BLaER1 treated with 17β-estradiol and CSF1 and Interleukin-3, amounts not matched to agents 10 nM and 100 nM (cell line): Measurements from ENCODE around the gene SCAPER.

Experiments
- H3K27ac ChIP-seq, 11 experiments: shearing (Covaris generic); formaldehyde crosslinking; 2 replicates each; pipeline ENCODE4 v1.8.1; 2022
- H3K27me3 ChIP-seq, 11 experiments: shearing (Covaris generic); formaldehyde crosslinking; 2 replicates each; pipeline ENCODE4 v1.8.1; 2022
- H3K36me3 ChIP-seq, 11 experiments: shearing (Covaris generic); formaldehyde crosslinking; 2 replicates each; pipeline ENCODE4 v1.8.1; 2022
- H3K4me1 ChIP-seq, 10 experiments: shearing (Covaris generic); formaldehyde crosslinking; 2 replicates each; pipeline ENCODE4 v1.8.1; 2022
- H3K4me2 ChIP-seq, 11 experiments: shearing (Covaris generic); formaldehyde crosslinking; 2 replicates each; pipeline ENCODE4 v1.8.1; 2022
- H3K4me3 ChIP-seq, 10 experiments: shearing (Covaris generic); formaldehyde crosslinking; 2 replicates each; pipeline ENCODE4 v1.8.1; 2022
- H3K9ac ChIP-seq, 11 experiments: shearing (Covaris generic); formaldehyde crosslinking; 2 replicates each; pipeline ENCODE4 v1.8.1; 2022
- H3K9me3 ChIP-seq, 11 experiments: shearing (Covaris generic); formaldehyde crosslinking; replicated peaks in 1 of 11; 2 replicates each; pipeline ENCODE4 v1.8.1; 2022
- H4K20me1 ChIP-seq, 11 experiments: shearing (Covaris generic); formaldehyde crosslinking; 2 replicates each; pipeline ENCODE4 v1.8.1; 2022
- Cebpa-rat ChIP-seq, 11 experiments: shearing (Covaris generic); IDR thresholded peaks; 2 replicates each; pipeline ENCODE4 v1.8.1; 2022

SCAPER gene

GRCh38 chr15:76905013-76905839 lies at the start of gene SCAPER:
SCAPER (minus strand) TSS chr15:76905340; CDS start chr15:76883817, 21,523 bp downstream.
- H3K4me1 ChIP-seq: peaks cover 29 to 35% (median 32%) of the 10 kb centered on the region in 10 experiments
- H3K27ac ChIP-seq: peak within 1 kb of the TSS; percentile 77 to 87 (median 82)
- H3K9ac ChIP-seq: peak within 1 kb of the TSS; percentile 79 to 92 (median 86)
- peaks cover 0 to 4% (median 0%) of the 10 kb centered on the region in 11 experiments; a peak in 2 of 22 replicates for H3K9me3 ChIP-seq
- H3K4me3 ChIP-seq: peak within 1 kb of the TSS; percentile 73 to 91 (median 85)
- no peak for TF ChIP-seq Cebpa-rat (IDR thresholded peaks at IDR 0.05)
- H3K27me3 ChIP-seq: no peaks in the 10 kb centered on the region
- H3K4me2 ChIP-seq: peak within 1 kb of the TSS; percentile 95 to 100 (median 98)
- no peaks in the 10 kb centered on the region for H3K36me3 ChIP-seq
- H4K20me1 ChIP-seq: no peaks in the 10 kb centered on the region

GRCh38 chr15:76954744-76955143 lies 49.6 kb upstream of the SCAPER start:
- Histone ChIP-seq H3K36me3 (peaks cover 12 to 23% (median 17%) of the 10 kb centered on the region in 11 experiments; a peak in 19 of 22 replicates), H3K27ac (no peak overlapping the region), H3K9ac (no peak overlapping the region), H3K4me1 (peaks cover 0 to 7% (median 2%) of the 10 kb centered on the region in 10 experiments; a peak in 4 of 20 replicates), H4K20me1 (no peaks in the 10 kb centered on the region), H3K27me3 (no peaks in the 10 kb centered on the region), H3K4me2 (no peak overlapping the region), H3K9me3 (no peaks in the 10 kb centered on the region), H3K4me3 (no peak overlapping the region)
- no peak for TF ChIP-seq Cebpa-rat (IDR thresholded peaks at IDR 0.05)

- no peak overlapping the region for H3K27ac ChIP-seq
- H3K36me3 ChIP-seq: peaks cover 19 to 32% (median 23%) of the 10 kb centered on the region in 11 experiments; a peak in 20 of 22 replicates
- no peaks in the 10 kb centered on the region for H3K27me3 ChIP-seq
- H4K20me1 ChIP-seq: no peaks in the 10 kb centered on the region
- H3K4me3 ChIP-seq: no peak overlapping the region
- H3K4me1 ChIP-seq: peaks cover 0 to 7% (median 2%) of the 10 kb centered on the region in 10 experiments; a peak in 4 of 20 replicates
- no peak overlapping the region for H3K9ac ChIP-seq
- H3K4me2 ChIP-seq: no peak overlapping the region
- H3K9me3 ChIP-seq: no peaks in the 10 kb centered on the region
- no peak for TF ChIP-seq Cebpa-rat (IDR thresholded peaks at IDR 0.05)
Measured at GRCh38 chr15:76953913-76954312, 48.8 kb upstream of the SCAPER start.

GRCh38 chr15:76951220-76951619 lies 46.1 kb upstream of the SCAPER start:
- 0 out of 22 replicates have a peak overlapping the region, but pooled peaks of 1 of the 11 experiments have one; percentile 19 for H3K4me2 ChIP-seq

GRCh38 chr15:76947454-76947853 lies 42.3 kb upstream of the SCAPER start:
- no peak overlapping the region for H3K4me2 ChIP-seq
- H3K27ac ChIP-seq: no peak overlapping the region
- H3K36me3 ChIP-seq: peaks cover 65 to 96% (median 80%) of the 10 kb centered on the region in 11 experiments

More at GRCh38 chr15:76951220-76951619, 46.1 kb upstream of the SCAPER start:
- Histone ChIP-seq H3K27me3 (no peaks in the 10 kb centered on the region), H4K20me1 (peaks cover 0 to under 1% (median 0%) of the 10 kb centered on the region in 11 experiments; a peak in 1 of 22 replicates), H3K4me3 (no peak overlapping the region), H3K36me3 (peaks cover 40 to 59% (median 47%) of the 10 kb centered on the region in 11 experiments; a peak in 21 of 22 replicates), H3K4me1 (peaks cover 0 to 19% (median 4%) of the 10 kb centered on the region in 10 experiments; a peak in 5 of 20 replicates), H3K9me3 (no peaks in the 10 kb centered on the region), H3K9ac (0 out of 22 replicates have a peak overlapping the region, but pooled peaks of 1 of the 11 experiments have one; percentile 20), H3K27ac (no peak overlapping the region)
- TF ChIP-seq Cebpa-rat (IDR thresholded peaks at IDR 0.05): no peak

GRCh38 chr15:76945494-76946093 lies 40.5 kb upstream of the SCAPER start:
- Histone ChIP-seq H3K27ac (no peak overlapping the region), H3K9ac (no peak overlapping the region), H3K4me3 (no peak overlapping the region), H3K4me2 (no peak overlapping the region), H3K9me3 (peaks cover 0 to 5% (median 0%) of the 10 kb centered on the region in 11 experiments; a peak in 1 of 22 replicates), H4K20me1 (peaks cover 0 to 6% (median 0%) of the 10 kb centered on the region in 11 experiments; a peak in 1 of 22 replicates), H3K27me3 (no peaks in the 10 kb centered on the region), H3K36me3 (peaks cover 57 to 85% (median 74%) of the 10 kb centered on the region in 11 experiments), H3K4me1 (peaks cover 0 to 13% (median 5%) of the 10 kb centered on the region in 10 experiments; a peak in 5 of 20 replicates)
- TF ChIP-seq Cebpa-rat (IDR thresholded peaks at IDR 0.05): no peak

More at GRCh38 chr15:76947454-76947853, 42.3 kb upstream of the SCAPER start:
- H3K4me3 ChIP-seq: no peak overlapping the region
- peaks cover 0 to 19% (median 5%) of the 10 kb centered on the region in 10 experiments; a peak in 7 of 20 replicates for H3K4me1 ChIP-seq
- H3K9ac ChIP-seq: no peak overlapping the region
- TF ChIP-seq Cebpa-rat (IDR thresholded peaks at IDR 0.05): no peak
- peaks cover 0 to 6% (median 0%) of the 10 kb centered on the region in 11 experiments; a peak in 1 of 22 replicates for H4K20me1 ChIP-seq
- no peaks in the 10 kb centered on the region for H3K27me3 ChIP-seq
- peaks cover 0 to 5% (median 0%) of the 10 kb centered on the region in 11 experiments; a peak in 1 of 22 replicates for H3K9me3 ChIP-seq

GRCh38 chr15:76942331-76942730 lies 37.2 kb upstream of the SCAPER start:
- Histone ChIP-seq H3K27me3 (no peaks in the 10 kb centered on the region), H4K20me1 (peaks cover 0 to 11% (median 0%) of the 10 kb centered on the region in 11 experiments; a peak in 3 of 22 replicates)
- TF ChIP-seq Cebpa-rat (IDR thresholded peaks at IDR 0.05): no peak

GRCh38 chr15:76941636-76942035 lies 36.5 kb upstream of the SCAPER start:
- Histone ChIP-seq H3K4me3 (no peak overlapping the region), H3K9ac (0 out of 22 replicates have a peak overlapping the region, but pooled peaks of 1 of the 11 experiments have one; percentile 19), H3K9me3 (peaks cover 0 to 5% (median 0%) of the 10 kb centered on the region in 11 experiments; a peak in 1 of 22 replicates), H3K27me3 (no peaks in the 10 kb centered on the region), H3K27ac (no peak overlapping the region), H3K36me3 (peaks cover 34 to 71% (median 57%) of the 10 kb centered on the region in 11 experiments), H3K4me1 (peaks cover 0 to 19% (median 2%) of the 10 kb centered on the region in 10 experiments; a peak in 7 of 20 replicates), H4K20me1 (peaks cover 0 to 11% (median 0%) of the 10 kb centered on the region in 11 experiments; a peak in 3 of 22 replicates), H3K4me2 (no peak overlapping the region)
- no peak for TF ChIP-seq Cebpa-rat (IDR thresholded peaks at IDR 0.05)

More at GRCh38 chr15:76942331-76942730, 37.2 kb upstream of the SCAPER start:
- peaks cover 0 to 5% (median 0%) of the 10 kb centered on the region in 11 experiments; a peak in 1 of 22 replicates for H3K9me3 ChIP-seq
- peaks cover 34 to 71% (median 55%) of the 10 kb centered on the region in 11 experiments for H3K36me3 ChIP-seq
- H3K27ac ChIP-seq: no peak overlapping the region
- no peak overlapping the region for H3K4me2 ChIP-seq
- H3K4me1 ChIP-seq: peaks cover 0 to 16% (median 7%) of the 10 kb centered on the region in 10 experiments; a peak in 8 of 20 replicates
- H3K9ac ChIP-seq: no peak overlapping the region
- no peak overlapping the region for H3K4me3 ChIP-seq
